HAP-1 (cell line): ENCODE data around the gene SERINC3.

Source experiments
- DNase-seq, 2 experiments: peaks; one replicate each; pipeline ENCODE4 v3.0.0-alpha.2; 2016 to 2020; ENCODE audit warnings: low spot score in 2 of 2
- H3K27me3 ChIP-seq: fragments of 250-450 bp; sonication (Bioruptor Pico); 2 replicates; pipeline ENCODE4 v1.5.1; 2020; ENCODE audit warnings: low read depth, mild to moderate bottlenecking, moderate library complexity
- H3K36me3 ChIP-seq: fragments of 250-450 bp; sonication (Bioruptor Pico); replicated peaks from 2 replicates; pipeline ENCODE4 v1.5.1; 2020; ENCODE audit warnings: mild to moderate bottlenecking
- H3K4me1 ChIP-seq: fragments of 250-450 bp; sonication (Bioruptor Pico); 2 replicates; pipeline ENCODE4 v1.5.1; 2020; ENCODE audit warnings: mild to moderate bottlenecking
- H3K4me3 ChIP-seq: fragments of 250-450 bp; sonication (Bioruptor Pico); 2 replicates; pipeline ENCODE4 v1.5.1; 2020; ENCODE audit warnings: mild to moderate bottlenecking, moderate library complexity
- H3K9me3 ChIP-seq: fragments of 250-450 bp; sonication (Bioruptor Pico); 2 replicates; pipeline ENCODE4 v1.5.1; 2020; ENCODE audit warnings: mild to moderate bottlenecking, moderate library complexity
- in situ Hi-C: fragments of 300-500 bp; cut with MboI; formaldehyde crosslinking; loops from 3 replicates; pipeline ENCODE4 v1.14.3; 2020; ENCODE audit warnings: low sequenced_read_pairs, inconsistent platforms, mixed read lengths

SERINC3 gene

DNA sequence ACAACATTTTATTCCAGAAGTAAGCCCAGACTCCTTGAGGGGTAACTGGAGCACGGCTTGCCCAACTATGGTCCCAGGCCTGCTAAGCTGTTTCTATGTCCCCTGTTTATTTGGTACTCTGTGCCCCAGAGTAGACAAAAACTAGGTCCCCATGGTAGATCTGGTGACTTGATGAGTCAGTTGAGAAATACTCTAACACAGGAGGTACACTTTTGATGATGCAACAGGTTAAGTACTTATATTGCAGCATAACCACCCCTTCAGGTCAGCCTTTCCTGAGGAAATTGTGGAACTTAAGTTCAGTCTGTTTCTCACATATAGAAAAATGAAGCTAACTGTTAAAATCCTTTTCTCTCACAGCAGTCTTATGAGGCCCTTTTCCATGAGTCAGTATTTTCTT, 26.6 kb downstream of the SERINC3 start:
- Histone ChIP-seq H3K4me3 (no peak overlapping the region), H3K36me3 (peaks cover 40% of the 10 kb centered on the region), H3K4me1 (no peaks in the 10 kb centered on the region), H3K9me3 (no peaks in the 10 kb centered on the region), H3K27me3 (no peaks in the 10 kb centered on the region)
- in situ Hi-C loops: no loop called here
- DNase-seq: no peak

DNA sequence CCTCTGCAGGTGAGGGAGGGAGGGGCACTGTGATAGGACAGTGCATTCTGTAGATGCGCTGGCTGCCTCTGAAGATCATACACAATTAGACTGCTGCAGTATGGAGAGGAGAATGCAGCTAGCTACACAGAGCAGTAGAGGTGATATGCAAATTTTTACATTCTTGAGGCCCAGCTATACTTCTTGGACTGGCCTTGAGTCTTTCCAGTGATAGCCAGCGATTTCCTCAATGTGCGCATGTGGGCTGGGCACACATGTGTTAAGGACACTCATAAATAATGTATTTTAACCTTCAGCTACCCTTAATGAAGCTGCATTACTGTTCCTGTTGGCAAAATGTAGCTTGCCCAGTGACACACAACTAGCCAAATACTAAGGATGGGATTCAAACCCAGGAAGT, 27.2 kb downstream of the SERINC3 start:
- no peaks in the 10 kb centered on the region for H3K27me3 ChIP-seq
- in situ Hi-C loops: no loop called here
- no peak overlapping the region for H3K4me3 ChIP-seq
- no peaks in the 10 kb centered on the region for H3K4me1 ChIP-seq
- no peaks in the 10 kb centered on the region for H3K9me3 ChIP-seq
- no peak for DNase-seq
- H3K36me3 ChIP-seq: peaks cover 46% of the 10 kb centered on the region

DNA sequence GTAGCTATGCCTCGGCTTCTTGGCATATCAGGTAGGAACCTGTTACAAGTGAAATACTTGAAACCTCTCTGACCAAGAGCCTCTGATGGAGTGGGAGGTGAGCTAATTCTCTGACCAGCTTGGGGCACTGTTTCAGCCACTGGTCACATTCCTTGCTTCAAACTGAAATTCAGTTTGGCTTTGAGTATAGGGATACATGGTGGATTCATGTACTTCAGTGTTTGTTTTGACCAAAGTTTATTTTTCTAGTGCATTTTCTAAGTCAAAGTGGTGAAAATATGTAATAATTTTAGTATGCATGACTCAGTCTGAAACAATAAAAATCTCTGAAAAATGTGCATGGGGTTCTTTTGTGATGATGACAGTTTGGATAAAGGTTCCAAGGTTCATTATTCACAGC, 27.6 kb downstream of the SERINC3 start:
- no peak for DNase-seq
- no peaks in the 10 kb centered on the region for H3K27me3 ChIP-seq
- H3K9me3 ChIP-seq: no peaks in the 10 kb centered on the region
- no peak overlapping the region for H3K4me3 ChIP-seq
- peaks cover 47% of the 10 kb centered on the region for H3K36me3 ChIP-seq
- in situ Hi-C loops: no loop called here
- no peaks in the 10 kb centered on the region for H3K4me1 ChIP-seq

DNA sequence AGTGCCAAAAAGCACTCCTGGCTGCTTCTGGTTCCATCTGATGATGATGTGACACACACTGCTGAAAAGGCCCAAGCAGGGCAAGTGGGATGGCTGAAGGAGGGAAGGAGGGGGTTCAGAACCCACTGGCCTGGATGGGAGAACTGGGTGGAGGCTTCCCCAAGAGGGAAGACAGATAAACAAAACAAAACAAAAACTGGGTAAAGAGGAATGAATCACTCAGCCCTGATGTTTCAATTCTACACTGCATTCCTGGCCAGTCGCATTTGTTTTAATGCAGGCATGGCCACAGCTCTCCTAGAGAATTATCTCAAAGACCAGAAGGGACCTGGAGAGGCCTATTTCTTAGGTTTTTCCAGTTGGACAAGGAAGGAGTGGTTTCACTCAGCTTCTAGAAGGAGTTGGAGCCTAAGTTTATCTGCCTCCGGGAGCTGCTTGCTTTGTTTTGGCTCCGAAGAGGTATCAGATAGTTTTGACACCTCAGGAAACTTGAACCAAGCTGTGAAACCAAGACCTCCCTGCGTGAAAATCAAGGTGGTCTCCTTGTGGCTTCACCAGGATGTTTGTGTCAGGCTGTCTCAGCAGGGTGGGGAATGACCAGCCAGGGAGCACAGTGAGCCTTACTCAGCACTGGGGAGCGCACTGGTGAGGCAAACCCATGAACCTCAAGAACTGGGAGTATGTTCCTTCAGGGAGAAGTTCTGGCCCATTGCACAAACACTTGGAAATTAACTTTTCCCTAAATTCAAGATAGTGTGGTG, 30.1 kb downstream of the SERINC3 start:
- H3K36me3 ChIP-seq: peaks cover 56% of the 10 kb centered on the region
- in situ Hi-C loops: no loop called here

DNA sequence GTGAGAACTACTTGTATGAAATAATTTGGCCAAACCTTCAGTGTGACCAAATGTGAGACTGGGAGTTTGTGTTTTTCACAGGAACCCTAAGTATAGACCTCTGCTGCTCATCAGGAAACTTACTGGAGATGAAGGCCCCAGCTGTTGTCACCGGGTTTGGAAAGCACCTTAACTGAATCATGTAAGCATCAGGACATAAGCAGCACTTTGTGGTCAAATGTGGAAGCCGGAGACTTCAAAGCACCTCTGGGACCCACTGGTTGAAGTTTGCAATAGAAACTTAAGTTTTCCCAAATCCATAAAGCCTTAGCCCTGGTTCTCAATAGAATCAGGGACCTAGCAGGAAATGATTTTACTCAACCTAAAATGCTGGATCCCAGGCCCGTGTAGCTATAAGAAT, 31.9 kb downstream of the SERINC3 start:
- in situ Hi-C loops: no loop called here
- H3K27me3 ChIP-seq: no peaks in the 10 kb centered on the region
- no peaks in the 10 kb centered on the region for H3K9me3 ChIP-seq
- DNase-seq: no peak
- no peaks in the 10 kb centered on the region for H3K4me1 ChIP-seq
- H3K36me3 ChIP-seq: peaks cover 47% of the 10 kb centered on the region
- H3K4me3 ChIP-seq: no peak overlapping the region

More for the DNA sequence above, 30.1 kb downstream of the SERINC3 start:
- no peak for DNase-seq
- no peak overlapping the region for H3K4me3 ChIP-seq
- H3K27me3 ChIP-seq: no peaks in the 10 kb centered on the region
- no peaks in the 10 kb centered on the region for H3K4me1 ChIP-seq
- no peaks in the 10 kb centered on the region for H3K9me3 ChIP-seq

DNA sequence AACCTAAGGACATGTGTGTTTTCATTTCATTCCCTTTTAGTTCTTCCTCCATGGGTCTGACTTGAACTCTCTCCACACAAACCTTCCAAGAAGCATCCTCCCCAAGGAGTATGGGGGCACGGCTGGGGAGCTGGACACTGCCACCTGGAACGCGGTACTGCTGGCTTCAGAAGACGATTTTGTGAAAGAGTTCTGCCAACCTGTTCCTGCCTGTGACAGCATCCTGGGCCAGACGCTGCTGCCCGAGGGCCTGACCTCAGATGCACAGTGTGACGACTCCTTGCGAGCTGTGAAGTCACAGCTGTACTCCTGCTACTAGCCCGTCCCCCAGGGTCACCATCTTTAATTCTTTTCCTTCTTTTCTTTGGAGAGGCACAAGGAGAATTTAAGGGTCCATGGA, 32.6 kb downstream of the SERINC3 start:
- no peaks in the 10 kb centered on the region for H3K27me3 ChIP-seq
- H3K4me3 ChIP-seq: no peak overlapping the region
- peaks cover 47% of the 10 kb centered on the region for H3K36me3 ChIP-seq
- H3K4me1 ChIP-seq: no peaks in the 10 kb centered on the region
- in situ Hi-C loops: no loop called here
- no peaks in the 10 kb centered on the region for H3K9me3 ChIP-seq
- DNase-seq: no peak

DNA sequence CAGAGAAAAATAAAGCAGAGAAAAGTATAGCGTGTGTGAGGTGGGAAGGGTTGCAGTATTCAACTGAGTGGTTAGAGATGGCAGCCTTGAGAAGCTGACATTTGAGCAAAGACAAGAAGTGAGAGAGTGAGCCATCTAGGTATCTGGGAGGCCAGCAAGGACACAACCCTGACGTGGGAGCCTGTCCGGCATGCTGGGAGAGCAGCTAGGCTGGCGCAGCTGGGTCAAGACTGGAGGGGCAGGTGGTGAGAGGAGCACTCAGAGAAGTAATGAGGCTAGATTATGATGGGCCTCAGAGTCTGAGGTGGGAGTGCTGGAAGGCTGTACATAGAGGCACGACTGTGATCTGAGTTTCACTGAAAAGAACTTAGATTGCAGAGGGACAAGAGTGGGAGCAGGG, 33.3 kb downstream of the SERINC3 start:
- H3K36me3 ChIP-seq: peaks cover 48% of the 10 kb centered on the region
- in situ Hi-C loops: no loop called here

DNA sequence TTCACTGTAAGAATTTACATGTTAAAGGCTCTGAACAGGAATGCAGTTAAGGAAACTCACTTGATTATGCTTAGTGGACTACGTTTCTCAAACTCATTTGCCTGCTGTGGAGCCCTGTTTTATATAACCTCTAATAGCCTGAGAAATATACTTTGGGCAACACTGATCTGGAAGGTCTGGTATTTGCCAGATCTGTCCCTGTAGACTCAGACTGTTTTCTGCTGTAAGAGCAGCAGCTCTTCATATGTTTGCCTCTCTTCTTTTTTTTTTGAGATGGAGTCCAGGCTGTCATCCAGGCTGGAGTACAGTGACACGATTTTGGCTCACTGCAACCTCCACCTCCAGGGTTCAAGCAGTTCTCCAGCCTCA, 36.1 kb downstream of the SERINC3 start:
- no peaks in the 10 kb centered on the region for H3K27me3 ChIP-seq
- H3K4me3 ChIP-seq: no peak overlapping the region
- DNase-seq: no peak
- no peaks in the 10 kb centered on the region for H3K4me1 ChIP-seq
- no peaks in the 10 kb centered on the region for H3K9me3 ChIP-seq
- in situ Hi-C loops: no loop called here
- H3K36me3 ChIP-seq: peaks cover 53% of the 10 kb centered on the region

More for the DNA sequence above, 33.3 kb downstream of the SERINC3 start:
- Histone ChIP-seq H3K4me1 (no peaks in the 10 kb centered on the region), H3K9me3 (no peaks in the 10 kb centered on the region), H3K27me3 (no peaks in the 10 kb centered on the region), H3K4me3 (no peak overlapping the region)
- DNase-seq: no peak

DNA sequence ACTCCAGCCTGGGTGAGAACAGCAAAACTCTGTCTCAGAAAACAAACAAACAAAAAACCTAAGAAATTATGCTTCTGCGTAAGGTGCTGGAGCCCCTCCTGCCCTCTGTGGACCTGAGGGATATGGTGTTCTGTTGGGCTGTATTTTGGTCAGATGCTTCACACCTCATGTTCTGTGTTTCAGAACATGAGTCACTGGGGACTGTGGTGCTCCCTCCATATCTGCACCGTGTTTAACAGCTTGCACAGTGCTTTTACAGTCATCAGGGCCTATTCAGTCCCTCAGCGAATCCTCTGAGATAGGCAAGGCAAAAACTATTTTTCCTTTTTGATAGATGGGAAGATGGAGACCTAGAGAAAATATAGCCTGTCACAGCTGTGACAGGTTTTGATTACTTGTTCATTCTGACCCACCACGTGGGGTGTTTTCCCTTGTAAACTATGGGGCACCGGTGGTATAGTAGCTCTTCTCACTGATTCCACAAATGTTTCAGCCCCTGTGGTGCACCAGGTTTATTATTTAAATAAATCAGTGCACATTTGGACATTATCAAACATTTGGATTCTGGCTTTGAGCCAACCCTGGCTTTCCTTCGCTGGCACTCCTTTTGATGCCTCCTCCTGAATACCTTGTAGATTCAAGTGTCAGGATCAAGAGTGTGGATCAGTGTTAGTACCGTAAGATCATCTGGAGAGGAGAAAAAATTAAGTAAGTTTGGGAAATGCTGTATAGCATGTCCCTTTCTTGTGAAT, 36.6 kb downstream of the SERINC3 start:
- no peak overlapping the region for H3K4me3 ChIP-seq
- H3K4me1 ChIP-seq: no peaks in the 10 kb centered on the region
- H3K9me3 ChIP-seq: no peaks in the 10 kb centered on the region
- H3K27me3 ChIP-seq: no peaks in the 10 kb centered on the region
- no peak for DNase-seq
- H3K36me3 ChIP-seq: peaks cover 49% of the 10 kb centered on the region
- in situ Hi-C loops: no loop called here

DNA sequence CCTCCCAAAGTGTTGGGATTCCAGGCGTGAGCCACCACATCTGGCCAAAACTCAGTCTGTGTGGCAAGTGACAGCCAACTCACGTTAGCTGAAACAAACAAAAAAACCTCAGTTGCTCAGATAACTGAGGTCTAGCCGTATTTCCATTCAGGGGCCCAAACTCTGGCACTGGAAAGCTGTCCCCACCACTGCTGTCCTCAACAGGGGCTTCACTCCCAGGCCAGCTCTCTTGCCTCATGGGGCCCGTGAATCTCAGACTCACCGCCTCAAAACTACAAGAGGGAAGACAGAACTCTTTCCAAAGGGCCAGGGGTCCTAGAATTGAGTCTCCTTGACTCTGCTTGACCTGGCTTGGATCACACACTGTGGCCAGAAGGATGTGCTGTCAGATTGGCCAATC, 38.8 kb downstream of the SERINC3 start:
- in situ Hi-C loops: no loop called here
- no peaks in the 10 kb centered on the region for H3K9me3 ChIP-seq
- peaks cover 30% of the 10 kb centered on the region for H3K36me3 ChIP-seq
- H3K27me3 ChIP-seq: no peaks in the 10 kb centered on the region
- no peaks in the 10 kb centered on the region for H3K4me1 ChIP-seq
- DNase-seq: no peak
- no peak overlapping the region for H3K4me3 ChIP-seq

DNA sequence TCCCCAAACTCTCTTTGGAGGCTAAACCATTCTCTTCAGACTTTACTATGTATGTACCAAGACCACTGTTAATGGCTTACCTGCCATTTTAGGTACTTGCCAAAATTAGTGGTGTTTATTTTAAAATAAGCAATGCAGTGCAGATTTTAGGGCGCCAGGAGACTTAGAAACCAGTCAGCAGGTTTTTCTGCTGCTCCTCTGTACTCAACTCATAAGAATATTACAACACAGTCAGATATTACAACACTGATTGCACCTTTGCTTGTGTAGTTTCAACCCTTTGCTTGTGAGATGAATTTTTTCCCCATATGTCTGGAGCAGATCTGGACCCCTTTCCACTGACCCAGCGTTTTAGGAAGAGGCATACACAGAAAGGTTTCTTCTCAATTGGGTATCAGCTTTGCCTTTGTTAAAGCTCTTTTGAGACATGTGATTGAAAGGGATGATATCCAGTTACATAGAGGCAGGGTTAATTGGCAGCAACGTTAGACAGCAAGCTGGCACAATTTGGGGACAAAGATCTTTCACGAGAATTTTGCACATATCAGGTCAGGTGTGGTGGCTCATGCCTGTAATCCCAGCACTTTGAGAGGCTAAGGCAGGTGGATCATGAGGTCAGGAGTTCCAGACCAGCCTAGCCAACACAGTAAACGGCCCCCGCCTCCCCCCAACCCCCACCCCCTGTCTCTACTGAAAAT, 40.0 kb downstream of the SERINC3 start:
- H3K36me3 ChIP-seq: peaks cover 26% of the 10 kb centered on the region
- in situ Hi-C loops: no loop called here

DNA sequence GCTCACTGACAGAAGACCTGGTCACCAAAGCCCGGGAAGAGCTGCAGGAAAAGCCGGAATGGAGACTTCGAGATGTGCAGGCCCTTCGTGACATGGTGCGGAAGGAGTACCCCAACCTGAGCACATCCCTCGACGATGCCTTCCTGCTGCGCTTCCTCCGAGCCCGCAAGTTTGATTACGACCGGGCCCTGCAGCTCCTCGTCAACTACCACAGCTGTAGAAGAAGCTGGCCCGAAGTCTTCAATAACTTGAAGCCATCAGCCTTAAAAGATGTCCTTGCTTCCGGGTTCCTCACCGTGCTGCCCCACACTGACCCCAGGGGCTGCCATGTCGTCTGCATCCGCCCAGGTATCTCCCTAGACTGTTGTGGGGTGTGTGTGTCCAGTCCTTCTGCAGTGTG, 41.8 kb downstream of the SERINC3 start:
- Histone ChIP-seq H3K4me1 (peaks cover 3% of the 10 kb centered on the region; the same call in 1 of the 2 replicates), H3K4me3 (no peak overlapping the region), H3K9me3 (no peaks in the 10 kb centered on the region), H3K36me3 (peaks cover 21% of the 10 kb centered on the region), H3K27me3 (no peaks in the 10 kb centered on the region)
- in situ Hi-C loops: no loop called here
- DNase-seq: no peak

More for the DNA sequence above, 40.0 kb downstream of the SERINC3 start:
- Histone ChIP-seq H3K27me3 (no peaks in the 10 kb centered on the region), H3K9me3 (no peaks in the 10 kb centered on the region), H3K4me1 (no peaks in the 10 kb centered on the region), H3K4me3 (no peak overlapping the region)
- DNase-seq: no peak

DNA sequence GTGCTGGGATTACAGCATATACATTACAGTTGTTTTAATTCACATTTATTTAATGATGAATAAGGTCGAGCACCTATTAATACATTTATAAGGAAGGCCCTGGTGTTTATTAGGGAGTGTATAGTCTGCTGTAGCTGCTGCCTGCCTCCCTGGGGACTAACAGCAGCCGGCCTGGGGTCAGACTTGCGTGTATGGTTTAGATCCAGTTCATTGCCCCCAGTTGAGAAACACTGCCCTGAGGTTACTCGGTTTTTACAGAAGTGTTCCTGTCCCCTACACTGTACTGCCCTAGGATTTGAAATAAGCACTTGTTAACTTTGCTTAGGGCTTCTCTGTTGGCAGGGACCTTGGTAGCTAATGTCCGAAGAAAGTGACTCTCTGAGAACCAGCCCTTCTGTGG, 42.2 kb downstream of the SERINC3 start:
- Histone ChIP-seq H3K4me1 (peaks cover 3% of the 10 kb centered on the region; the same call in 1 of the 2 replicates), H3K9me3 (no peaks in the 10 kb centered on the region), H3K27me3 (no peaks in the 10 kb centered on the region), H3K36me3 (peaks cover 20% of the 10 kb centered on the region), H3K4me3 (no peak overlapping the region)
- no peak for DNase-seq
- in situ Hi-C loops: no loop called here

DNA sequence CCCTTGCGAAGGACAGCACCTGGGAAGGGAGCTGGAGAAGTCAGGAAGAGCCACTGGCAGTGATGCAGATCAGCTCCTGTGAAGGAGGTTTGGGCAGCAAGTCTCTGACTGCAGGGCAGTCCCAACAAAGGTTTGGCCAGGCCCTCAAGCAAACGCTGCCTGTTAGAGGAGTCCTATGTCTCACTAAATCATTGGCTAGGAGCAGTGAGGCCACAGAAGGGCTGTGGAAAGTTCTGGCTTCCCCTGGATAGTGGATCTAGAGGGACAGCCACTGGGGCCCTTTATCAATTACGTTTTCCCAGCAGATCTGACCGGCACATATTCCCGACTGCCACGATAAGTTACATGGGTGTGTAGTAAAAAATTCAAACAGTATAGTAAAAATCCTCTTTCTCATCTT, 43.7 kb downstream of the SERINC3 start:
- no peaks in the 10 kb centered on the region for H3K9me3 ChIP-seq
- in situ Hi-C loops: no loop called here
- H3K36me3 ChIP-seq: peaks cover 6% of the 10 kb centered on the region
- peaks cover 3% of the 10 kb centered on the region; the same call in 1 of the 2 replicates for H3K4me1 ChIP-seq
- no peak overlapping the region for H3K4me3 ChIP-seq
- DNase-seq: no peak
- no peaks in the 10 kb centered on the region for H3K27me3 ChIP-seq
